Parathyroid adenoma (tissue), 2 donors: ENCODE measurements around the gene AUTS2.

ENCODE experiments used
- H2AFZ ChIP-seq: fragments of 300-600 bp; sonication (generic); one replicate; pipeline ENCODE4 v1.7.0; 2017; ENCODE audit warnings: antibody characterized with exemption, mild to moderate bottlenecking
- H3K27ac ChIP-seq: fragments of 300-600 bp; sonication (generic); one replicate; pipeline ENCODE4 v1.7.0; 2017
- H3K27me3 ChIP-seq: fragments of 300-600 bp; sonication (generic); one replicate; pipeline ENCODE4 v1.7.0; 2017; ENCODE audit warnings: low read length; ENCODE audit not compliant: control insufficient read depth, insufficient read depth
- H3K36me3 ChIP-seq: fragments of 300-600 bp; sonication (generic); one replicate; pipeline ENCODE4 v1.7.0; 2017; ENCODE audit warnings: low read length; ENCODE audit not compliant: control insufficient read depth, insufficient read depth
- H3K4me1 ChIP-seq: fragments of 300-600 bp; sonication (generic); one replicate; pipeline ENCODE4 v1.7.0; 2017; ENCODE audit warnings: control low read depth
- H3K4me2 ChIP-seq: fragments of 300-600 bp; sonication (generic); one replicate; pipeline ENCODE4 v1.7.0; 2017; ENCODE audit warnings: low read length
- H3K4me3 ChIP-seq: fragments of 300-600 bp; sonication (generic); one replicate; pipeline ENCODE4 v1.7.0; 2017; ENCODE audit warnings: low read depth, low read length
- H3K79me2 ChIP-seq: fragments of 300-600 bp; sonication (generic); one replicate; pipeline ENCODE4 v1.7.0; 2017; ENCODE audit warnings: control low read depth
- H3K9ac ChIP-seq: fragments of 300-600 bp; sonication (generic); one replicate; pipeline ENCODE4 v1.7.0; 2017; ENCODE audit warnings: mild to moderate bottlenecking
- H3K9me3 ChIP-seq: fragments of 300-600 bp; sonication (generic); one replicate; pipeline ENCODE4 v1.7.0; 2017; ENCODE audit warnings: low read length; ENCODE audit not compliant: control insufficient read depth
- TF ChIP-seq, protein P1 (sequence below): fragments of 300-600 bp; sonication (generic); IDR thresholded peaks from one replicate; pipeline ENCODE4 v1.7.0; 2017; ENCODE audit warnings: antibody characterized with exemption, mild to moderate bottlenecking
- donor health status: primary hyperparathyroidism.

Gene AUTS2

DNA sequence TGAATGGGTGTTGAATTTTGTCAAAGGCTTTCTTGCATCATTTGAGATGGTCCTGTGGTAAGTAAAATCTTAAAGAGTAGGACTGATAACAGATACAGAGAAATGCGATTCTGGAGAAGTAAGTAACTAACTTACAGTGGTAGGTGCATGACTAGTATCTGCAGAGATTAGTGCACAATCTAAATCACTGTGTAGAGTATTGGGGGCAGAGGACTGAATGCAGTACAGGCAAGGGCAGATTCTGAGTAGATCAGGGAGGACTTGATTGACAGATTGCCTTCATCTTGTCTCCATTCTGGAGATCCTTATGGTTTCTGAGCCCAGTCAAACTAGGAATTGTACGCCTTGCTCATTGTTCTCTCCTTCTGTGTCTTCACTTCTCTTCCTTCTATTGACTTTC lies 736.0 kb downstream of the AUTS2 start:
- H3K36me3 ChIP-seq: no peaks in the 10 kb centered on the region
- no peaks in the 10 kb centered on the region for H3K4me1 ChIP-seq
- H3K9me3 ChIP-seq: no peaks in the 10 kb centered on the region
- no peaks in the 10 kb centered on the region for H3K27me3 ChIP-seq
- TF ChIP-seq, protein P1, sequence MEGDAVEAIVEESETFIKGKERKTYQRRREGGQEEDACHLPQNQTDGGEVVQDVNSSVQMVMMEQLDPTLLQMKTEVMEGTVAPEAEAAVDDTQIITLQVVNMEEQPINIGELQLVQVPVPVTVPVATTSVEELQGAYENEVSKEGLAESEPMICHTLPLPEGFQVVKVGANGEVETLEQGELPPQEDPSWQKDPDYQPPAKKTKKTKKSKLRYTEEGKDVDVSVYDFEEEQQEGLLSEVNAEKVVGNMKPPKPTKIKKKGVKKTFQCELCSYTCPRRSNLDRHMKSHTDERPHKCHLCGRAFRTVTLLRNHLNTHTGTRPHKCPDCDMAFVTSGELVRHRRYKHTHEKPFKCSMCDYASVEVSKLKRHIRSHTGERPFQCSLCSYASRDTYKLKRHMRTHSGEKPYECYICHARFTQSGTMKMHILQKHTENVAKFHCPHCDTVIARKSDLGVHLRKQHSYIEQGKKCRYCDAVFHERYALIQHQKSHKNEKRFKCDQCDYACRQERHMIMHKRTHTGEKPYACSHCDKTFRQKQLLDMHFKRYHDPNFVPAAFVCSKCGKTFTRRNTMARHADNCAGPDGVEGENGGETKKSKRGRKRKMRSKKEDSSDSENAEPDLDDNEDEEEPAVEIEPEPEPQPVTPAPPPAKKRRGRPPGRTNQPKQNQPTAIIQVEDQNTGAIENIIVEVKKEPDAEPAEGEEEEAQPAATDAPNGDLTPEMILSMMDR: no peak
- no peak overlapping the region for H2AFZ ChIP-seq
- no peaks in the 10 kb centered on the region for H3K79me2 ChIP-seq
- no peak overlapping the region for H3K9ac ChIP-seq
- no peak overlapping the region for H3K4me3 ChIP-seq
- no peak overlapping the region for H3K4me2 ChIP-seq
- H3K27ac ChIP-seq: no peak overlapping the region

DNA sequence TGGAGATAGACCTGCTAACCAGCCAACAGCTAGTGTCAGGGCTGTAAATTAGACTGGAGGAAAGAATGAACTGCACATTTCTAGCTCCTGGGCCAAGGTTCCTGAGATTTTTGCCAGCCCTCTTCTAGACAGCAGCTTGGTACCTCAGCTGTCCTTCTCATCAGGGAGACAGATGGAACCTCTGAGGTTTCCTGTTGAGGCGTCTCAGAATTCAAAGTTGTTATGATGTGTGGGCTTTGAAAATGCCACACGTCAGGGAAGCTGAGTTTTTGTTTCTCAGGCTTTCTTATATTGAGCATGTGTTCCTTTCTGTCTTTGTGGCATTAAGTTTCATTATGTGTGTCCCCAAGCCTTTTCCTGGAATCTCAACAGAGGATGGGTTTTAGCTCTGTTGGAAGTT lies 736.6 kb downstream of the AUTS2 start:
- H3K9me3 ChIP-seq: no peaks in the 10 kb centered on the region
- TF ChIP-seq, protein P1: no peak
- H3K4me3 ChIP-seq: no peak overlapping the region
- no peak overlapping the region for H3K27ac ChIP-seq
- no peak overlapping the region for H3K9ac ChIP-seq
- no peaks in the 10 kb centered on the region for H3K4me1 ChIP-seq
- H3K4me2 ChIP-seq: no peak overlapping the region
- no peak overlapping the region for H2AFZ ChIP-seq
- H3K36me3 ChIP-seq: no peaks in the 10 kb centered on the region
- no peaks in the 10 kb centered on the region for H3K79me2 ChIP-seq
- no peaks in the 10 kb centered on the region for H3K27me3 ChIP-seq

DNA sequence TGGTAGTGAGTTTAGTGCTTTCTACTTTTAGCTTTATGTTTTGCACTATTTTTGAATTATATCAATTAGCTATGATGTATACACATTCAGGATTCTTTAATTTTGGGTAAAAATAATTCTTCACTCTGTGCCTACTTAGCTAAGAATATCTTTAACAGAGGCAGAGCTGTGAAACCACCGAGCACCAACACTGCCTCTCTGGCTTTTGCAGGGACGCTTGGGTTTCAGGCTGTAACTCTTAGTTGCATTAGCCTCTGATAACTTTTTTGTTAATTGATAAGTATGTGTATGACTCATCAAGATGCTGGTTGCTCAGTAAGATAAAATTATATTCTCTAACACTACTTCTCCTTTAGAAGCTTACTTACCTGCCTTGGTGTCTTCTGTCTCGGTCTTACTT lies 738.3 kb downstream of the AUTS2 start:
- Histone ChIP-seq H3K4me3 (no peak overlapping the region), H2AFZ (no peak overlapping the region), H3K4me2 (no peak overlapping the region), H3K27me3 (no peaks in the 10 kb centered on the region), H3K36me3 (no peaks in the 10 kb centered on the region), H3K4me1 (no peaks in the 10 kb centered on the region), H3K27ac (no peak overlapping the region), H3K9ac (no peak overlapping the region), H3K79me2 (no peaks in the 10 kb centered on the region), H3K9me3 (no peaks in the 10 kb centered on the region)
- TF ChIP-seq, protein P1: no peak

DNA sequence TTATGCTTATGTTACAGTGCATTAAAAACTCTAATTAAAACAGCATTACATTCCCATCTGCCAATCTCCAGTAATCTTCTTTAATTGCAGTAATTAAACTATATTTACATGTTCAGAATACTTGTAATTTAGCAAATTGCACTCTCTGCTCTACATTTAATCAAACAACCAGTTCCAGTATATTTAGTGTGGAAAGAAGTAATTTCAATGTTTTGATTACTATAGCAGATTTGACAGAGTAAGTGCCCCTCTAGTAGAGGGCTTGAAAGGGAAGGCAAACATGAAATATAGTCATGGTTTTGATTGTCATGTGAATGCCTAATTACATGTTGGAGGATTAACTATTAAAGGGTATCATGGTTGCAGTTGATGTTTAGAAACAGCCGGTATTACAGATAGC lies 739.7 kb downstream of the AUTS2 start:
- Histone ChIP-seq H3K27ac (no peak overlapping the region), H3K27me3 (no peaks in the 10 kb centered on the region), H3K4me1 (no peaks in the 10 kb centered on the region), H3K36me3 (no peaks in the 10 kb centered on the region), H3K9ac (no peak overlapping the region), H3K79me2 (no peaks in the 10 kb centered on the region), H3K9me3 (no peaks in the 10 kb centered on the region), H3K4me3 (no peak overlapping the region), H2AFZ (no peak overlapping the region), H3K4me2 (no peak overlapping the region)
- TF ChIP-seq, protein P1: no peak

DNA sequence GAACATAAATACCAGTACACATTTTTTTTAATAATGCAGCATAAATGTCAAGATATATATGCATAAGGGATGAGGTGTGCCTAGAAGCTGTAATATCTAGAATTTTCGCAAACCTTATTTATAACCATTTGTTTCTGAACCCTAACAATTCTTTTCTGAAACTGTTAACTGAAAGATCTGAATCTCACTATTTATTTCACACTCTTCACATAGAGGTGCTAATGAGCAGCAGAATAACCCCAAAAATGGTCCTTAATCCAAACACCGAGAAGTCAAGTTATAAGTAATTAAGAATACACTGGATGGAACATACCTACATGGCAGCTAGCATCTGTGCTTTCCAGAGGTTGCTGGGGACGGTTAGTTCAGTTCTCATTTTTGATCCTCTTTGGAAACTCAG lies 742.0 kb downstream of the AUTS2 start:
- Histone ChIP-seq H3K4me3 (no peak overlapping the region), H3K27me3 (no peaks in the 10 kb centered on the region), H3K4me1 (no peaks in the 10 kb centered on the region), H3K9me3 (no peaks in the 10 kb centered on the region), H3K4me2 (no peak overlapping the region), H3K9ac (no peak overlapping the region), H3K36me3 (no peaks in the 10 kb centered on the region), H3K27ac (no peak overlapping the region), H3K79me2 (no peaks in the 10 kb centered on the region), H2AFZ (no peak overlapping the region)
- TF ChIP-seq, protein P1: no peak
